ENCODE data around the gene ERMN. TPM values are rescaled to one million over a fixed set of nuclear protein-coding genes. Genes with fewer than 3 reads are reported as not detected.

Gene ERMN
- total RNA-seq, 1 donor from 2014 or later = 0.62 TPM

DNA sequence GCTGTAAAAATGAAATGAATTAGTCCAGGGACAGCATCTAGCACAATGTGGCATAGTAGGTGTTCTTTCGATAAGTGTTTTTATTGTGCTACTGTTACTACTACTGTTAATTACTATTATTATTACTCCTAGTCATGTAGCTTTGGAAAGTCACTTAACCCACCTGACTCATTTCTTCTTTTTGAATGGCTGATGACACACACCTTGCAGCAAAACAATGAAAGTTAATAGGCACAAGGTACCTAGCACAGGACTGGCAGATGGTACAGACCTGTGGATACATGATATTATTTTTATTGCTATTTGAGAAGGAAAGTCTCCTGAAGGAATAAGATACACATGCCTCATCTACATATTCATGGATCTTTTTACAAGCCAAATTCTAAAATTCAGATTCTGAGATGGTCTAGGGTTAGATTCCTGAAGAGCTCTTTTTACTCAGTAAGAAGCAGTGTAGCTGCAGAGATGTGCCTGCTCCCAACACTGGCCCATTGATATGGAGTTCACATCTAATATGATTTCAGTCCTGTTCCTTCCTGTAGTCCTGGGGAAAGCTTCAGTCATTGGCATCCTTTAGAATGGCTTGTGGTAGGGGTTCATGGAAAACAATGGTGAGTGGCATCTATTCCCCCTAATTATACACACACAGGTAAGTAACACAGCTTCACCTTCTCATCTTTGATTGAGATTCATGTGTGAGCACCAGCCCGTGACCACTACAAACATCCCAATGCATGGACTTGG lies 7.9 kb upstream of the ERMN start:
- no peak for DNase-seq (ENCODE audit: low read depth)

DNA sequence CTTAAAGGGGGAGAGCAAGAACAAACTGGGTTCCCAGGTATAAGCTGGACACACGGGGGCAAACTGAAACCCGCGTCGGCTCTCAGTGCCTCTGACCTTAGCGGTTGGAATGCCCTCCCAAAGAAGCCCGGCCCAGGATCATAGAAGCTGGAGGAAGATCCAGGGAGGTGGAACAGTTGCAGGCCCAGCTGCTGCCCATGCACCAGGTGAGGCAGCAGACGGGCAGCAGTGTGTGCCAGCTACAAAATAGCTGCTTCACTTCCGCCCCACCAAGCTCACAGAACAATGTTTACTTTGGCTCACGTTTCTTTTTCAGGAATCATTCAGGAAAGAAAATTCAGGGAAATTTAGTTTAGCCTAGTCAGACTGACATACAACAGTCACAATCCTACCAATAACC lies 3.9 kb upstream of the ERMN start:
- no peak for DNase-seq (ENCODE audit: low read depth)

GRCh38 chr2:157327621-157328500 lies 2.2 kb upstream of the ERMN start:
- peak; percentile 86 for DNase-seq (ENCODE audit: low read depth)

DNA sequence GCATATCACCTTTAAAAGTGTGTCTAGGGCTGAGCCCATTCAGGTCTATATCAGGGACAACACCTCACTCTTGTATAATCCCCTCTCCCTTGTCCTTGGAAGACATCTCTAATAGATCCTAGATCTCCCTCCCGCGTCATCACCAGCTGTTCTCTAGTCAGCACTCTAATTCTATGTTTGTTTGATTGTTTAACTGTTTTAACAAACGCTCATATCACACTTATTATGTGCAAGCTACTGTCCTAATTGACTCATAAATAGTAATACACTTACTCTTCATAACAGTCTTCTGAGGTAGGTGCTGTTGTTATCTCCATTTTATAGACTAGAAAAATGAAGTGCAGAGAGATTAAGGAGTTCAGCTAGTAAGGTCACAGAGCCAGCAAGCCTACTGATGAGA lies 1.6 kb upstream of the ERMN start:
- no peak for DNase-seq (ENCODE audit: low read depth)

DNA sequence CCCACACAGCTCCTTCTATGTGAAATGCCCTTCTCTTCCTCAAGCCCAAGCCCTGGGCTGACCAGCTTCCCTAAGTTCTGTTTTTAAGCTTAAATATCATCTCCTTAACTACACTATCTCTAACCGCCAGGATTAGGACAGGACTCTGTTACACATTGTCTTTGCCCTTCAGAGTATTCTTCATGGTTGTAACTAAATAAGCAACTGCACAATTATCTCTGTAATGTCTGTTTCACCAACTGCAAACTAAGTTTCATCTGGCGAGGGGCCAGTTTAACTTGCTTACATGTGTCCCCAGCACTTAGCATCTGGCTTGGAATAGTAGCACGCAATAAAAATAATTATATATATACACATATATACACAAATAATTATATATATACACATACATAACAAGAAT lies 1.1 kb upstream of the ERMN start:
- DNase-seq (ENCODE audit: low read depth) = peak; percentile 26

DNA sequence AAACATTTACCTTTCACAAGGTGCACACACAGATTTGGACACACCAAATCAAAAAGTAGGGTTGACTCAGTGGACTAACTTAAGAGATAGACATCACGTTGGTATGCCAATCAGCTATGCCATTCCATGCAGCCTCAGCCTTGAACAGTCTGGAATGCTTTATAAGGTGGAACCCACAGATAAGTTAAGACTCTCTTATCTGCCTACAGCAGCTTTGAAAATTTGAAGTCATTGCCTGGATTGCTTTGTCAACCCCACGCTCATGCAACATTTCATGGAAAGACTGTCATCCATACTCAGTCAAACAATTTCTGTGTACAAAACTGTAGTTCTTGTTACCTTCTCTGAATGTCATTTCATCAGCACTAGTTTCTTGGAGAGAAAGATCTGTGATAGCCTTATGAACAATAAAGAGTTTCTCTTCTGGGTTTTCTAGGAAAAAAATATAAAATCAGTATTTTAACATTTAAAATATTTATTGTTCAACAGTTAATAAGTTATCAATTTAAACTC lies 1.2 kb downstream of the ERMN start:
- DNase-seq (ENCODE audit: low read depth) = no peak

DNA sequence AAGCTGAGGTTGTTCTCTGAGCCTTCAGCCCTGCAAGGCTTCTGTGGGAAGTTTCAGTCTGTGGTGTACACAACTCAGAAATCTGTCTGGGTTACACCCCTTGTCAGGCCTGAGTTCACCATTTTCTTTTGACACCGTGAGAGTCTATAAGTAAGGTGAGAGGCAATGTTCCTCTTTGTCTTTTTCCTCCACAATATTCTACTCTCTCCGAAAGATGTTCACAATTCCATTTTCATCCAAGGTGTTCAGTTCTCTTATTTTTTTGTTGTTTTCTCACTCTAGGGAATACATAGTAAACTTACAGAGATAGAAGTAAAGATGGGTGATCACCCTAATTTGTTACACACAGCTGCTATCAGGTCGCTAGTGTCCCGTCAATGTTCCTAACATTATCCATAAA lies 3.2 kb downstream of the ERMN start:
- no peak for DNase-seq (ENCODE audit: low read depth)

DNA sequence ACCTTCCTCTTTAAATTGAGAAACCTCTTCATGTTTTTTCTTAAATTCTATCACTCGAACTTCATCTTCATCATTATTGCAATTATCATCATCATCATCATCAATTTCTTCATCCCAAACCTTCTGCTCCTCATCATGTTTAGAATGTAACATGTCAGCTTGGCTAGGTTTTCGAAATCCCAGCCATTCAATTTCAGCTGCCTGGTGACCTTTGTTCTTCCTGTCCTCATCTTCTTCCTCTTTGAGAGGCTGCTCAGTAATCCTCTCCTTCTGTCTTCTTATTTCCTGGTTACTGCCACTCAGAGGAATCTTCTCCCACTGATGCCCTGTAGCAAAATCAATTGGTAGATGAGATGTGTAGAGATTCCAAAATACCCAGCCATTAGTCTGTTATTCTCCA lies 4.2 kb downstream of the ERMN start:
- no peak for DNase-seq (ENCODE audit: low read depth)

DNA sequence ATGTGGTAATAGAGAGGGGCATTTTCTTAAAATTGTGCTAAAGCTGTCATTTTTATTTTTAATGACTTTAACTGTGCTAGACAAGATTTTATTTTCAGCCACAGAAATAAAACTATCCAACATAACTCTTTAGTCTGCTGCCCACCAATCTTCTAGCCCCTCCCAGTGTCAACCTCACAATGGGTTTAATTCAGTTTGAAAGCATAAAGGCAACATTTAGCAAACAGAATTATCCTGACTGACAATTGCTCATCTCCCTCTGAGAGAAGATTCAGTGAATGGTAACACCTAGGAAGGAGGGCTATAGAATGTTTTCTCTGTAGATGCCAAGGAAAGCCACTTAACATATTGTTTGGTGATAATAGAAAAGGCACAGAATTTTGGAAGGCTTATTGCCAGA lies 5.2 kb downstream of the ERMN start:
- DNase-seq (ENCODE audit: low read depth) = no peak

GRCh38 chr2:157319795-157320194 lies 5.8 kb downstream of the ERMN start:
- no peak for DNase-seq (ENCODE audit: low read depth)

DNA sequence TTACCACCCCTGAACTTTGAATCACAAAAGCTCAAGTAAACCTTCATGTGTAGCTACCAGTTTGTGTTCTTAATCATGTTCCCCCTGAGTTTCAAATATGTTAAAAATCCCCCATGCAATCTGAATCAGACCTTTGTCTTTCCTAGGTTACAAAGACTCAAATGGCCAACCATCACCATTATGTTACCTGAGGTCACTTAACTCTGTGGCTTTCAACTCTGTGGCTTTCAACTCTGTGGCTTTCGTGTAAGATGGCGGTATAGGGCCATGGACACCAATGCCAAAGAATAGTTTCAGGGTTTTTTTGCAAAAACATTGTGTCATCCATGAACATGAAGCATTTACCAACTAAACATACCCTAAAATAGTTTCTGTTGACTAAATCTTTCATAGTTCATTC lies 6.7 kb downstream of the ERMN start:
- no peak for DNase-seq (ENCODE audit: low read depth)

GRCh38 chr2:157315901-157316300 lies 9.7 kb downstream of the ERMN start:
- DNase-seq (ENCODE audit: low read depth) = no peak

DNA sequence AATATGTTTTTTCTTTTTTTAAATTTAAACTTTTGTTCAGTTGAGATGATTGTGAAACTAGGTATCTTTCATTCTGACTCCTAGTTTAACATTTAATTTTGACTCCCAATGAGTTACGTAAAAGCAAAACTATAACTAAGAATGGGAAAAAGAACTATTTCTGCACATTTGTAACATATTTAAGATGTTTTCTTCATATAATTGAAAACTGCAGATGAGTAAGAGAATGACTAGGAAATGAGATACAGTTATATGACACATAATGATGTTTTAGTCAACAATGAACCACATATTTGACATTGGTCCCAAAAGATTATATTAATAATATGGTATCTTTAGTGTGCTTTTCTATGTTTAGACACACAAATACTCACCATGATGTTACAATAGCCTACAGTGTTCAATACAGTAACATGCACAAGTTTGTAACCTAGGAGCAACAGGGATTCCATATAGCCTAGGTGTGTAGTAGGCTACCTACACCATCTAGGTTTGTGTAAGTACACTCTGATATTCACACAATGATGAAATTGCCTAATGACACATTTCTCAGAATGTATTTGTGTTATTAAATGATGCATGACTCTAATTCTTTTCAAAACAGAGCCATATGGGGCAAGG lies 12.6 kb downstream of the ERMN start:
- no peak for DNase-seq (ENCODE audit: low read depth)

DNA sequence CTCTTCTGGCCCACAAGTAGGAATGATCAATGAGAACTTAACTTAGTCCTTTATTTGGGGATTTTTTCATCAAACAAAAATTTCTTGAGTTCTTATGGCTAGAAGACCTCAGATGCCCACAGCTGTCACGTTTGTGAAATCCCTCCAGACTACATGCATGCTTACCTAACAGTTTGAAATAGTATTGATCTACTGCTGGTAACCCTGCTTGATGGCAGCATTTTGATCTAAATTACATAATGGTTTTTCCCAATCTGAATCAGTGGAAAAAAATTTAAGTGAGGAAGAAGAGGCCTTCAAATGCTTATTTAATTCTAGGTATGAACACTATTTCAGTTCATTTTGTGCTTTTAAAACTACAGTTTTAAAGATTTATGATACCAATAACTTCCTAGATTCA lies 13.9 kb downstream of the ERMN start:
- DNase-seq (ENCODE audit: low read depth) = no peak

DNA sequence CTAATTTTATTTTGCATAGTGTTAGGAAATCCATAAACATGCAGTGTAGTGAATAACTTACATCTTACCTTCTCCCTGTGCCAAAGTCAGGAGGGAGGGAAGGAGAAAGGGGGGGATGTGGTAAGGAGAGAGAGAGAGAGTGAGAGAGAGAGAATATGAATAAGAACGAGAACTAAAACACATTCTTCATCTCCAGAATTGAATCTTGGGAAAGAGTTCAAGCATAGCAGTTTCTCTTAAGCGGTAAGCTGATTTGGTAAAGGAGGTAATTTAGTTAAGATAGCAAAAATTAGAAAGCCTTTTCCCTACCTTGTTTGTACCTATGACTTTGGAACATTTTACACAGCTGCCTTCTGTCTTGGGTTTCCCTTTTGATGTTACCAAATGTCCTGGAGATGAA lies 15.7 kb downstream of the ERMN start:
- no peak for DNase-seq (ENCODE audit: low read depth)

DNA sequence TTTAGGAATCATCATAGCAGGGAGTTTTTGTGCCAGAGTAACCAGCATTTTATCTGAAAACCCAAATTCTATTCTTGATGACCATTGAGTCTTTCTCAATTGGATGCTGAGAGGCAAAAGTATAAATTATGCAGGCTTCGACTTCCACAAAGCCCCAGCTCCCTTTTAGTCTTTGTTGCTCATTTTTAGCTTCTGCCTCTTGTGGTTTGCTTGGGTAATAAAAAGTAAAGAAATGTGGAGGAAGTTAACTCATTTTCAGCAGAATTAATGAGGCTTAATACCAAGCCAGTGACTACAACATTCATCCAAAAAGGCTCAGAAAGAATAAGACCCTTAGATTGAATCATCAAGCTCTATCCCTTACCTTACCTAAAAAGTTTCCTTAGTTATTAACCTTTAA lies 18.6 kb downstream of the ERMN start:
- DNase-seq (ENCODE audit: low read depth) = no peak

- no peak for DNase-seq (ENCODE audit: low read depth)
Observed at GRCh38 chr2:157305723-157306110, 19.9 kb downstream of the ERMN start.

DNA sequence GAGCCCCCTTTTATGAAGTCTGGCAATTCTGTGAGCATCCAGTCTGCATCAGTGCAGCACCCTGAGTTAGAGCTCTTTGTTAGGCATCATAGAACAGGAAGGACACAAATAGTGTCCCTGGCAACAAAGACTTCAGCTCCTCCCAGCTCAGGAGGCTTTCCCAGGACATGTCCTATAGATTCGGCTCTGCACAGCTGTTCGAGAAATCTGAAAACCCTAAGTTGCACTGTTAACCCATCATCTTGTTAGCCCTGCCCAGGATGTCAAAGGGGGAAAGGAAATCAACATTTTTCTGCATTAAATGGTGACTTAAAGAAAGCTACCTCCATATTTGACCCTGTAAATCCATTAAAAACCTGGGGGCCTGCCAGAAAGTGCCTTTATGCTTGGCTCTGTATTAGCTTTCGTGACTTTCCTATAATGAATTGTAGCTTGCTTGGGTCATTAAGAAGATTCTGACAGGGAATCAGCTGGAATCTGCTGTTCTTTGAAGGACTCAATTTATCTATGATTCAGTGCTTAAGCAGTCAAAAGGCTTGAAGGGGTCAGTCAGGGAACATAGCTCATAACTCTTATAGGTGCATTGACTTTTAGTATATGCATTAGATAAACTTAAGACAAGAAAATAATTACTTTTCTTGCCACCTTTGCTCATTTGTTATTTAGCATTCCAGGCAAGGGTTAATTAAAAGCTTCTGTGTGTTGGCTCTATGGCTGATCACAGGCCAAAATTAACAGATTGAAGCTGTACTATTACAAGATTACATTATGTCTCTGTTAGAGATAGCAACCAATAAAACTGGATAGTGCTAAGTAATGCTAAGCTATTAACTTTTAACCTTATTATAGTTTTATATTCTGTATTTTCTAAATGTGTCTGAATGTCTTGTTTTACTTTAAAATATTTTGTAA lies 20.6 kb downstream of the ERMN start:
- DNase-seq (ENCODE audit: low read depth) = peak; percentile 48

- no peak for DNase-seq (ENCODE audit: low read depth)
Observed at GRCh38 chr2:157303612-157304011, 22.0 kb downstream of the ERMN start.

GRCh38 chr2:157302492-157303099 lies 23.0 kb downstream of the ERMN start:
- peak; percentile 76 for DNase-seq (ENCODE audit: low read depth)

DNA sequence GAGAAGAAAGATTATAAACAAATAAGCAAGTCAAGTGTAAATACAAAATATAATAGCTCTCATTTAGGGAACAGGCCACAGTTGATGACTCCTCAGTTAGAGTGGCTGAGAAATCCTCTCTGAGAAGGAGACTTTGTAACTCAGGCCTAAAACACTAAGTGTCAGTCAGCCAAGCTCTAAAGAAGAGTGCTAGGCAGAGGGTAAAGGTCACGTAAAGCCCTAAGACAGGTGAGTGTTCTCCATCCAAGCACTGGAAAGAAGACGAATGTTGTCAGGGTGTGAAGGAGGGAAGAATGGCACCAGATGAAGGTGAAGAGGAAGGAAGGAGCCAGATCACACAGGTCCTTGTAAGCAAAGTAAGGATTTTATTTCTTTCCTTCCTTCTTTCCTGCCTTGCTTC lies 24.3 kb downstream of the ERMN start:
- no peak for DNase-seq (ENCODE audit: low read depth)

Measured in myocyte (in vitro differentiated cells).